Sciatic nerve (tissue), 2 donors: Measurements from ENCODE around the gene SF3B2. TPM values are rescaled to one million over a fixed set of nuclear protein-coding genes. Genes with fewer than 3 reads are reported as not detected.
"Not testable (repeated sequence)": the region's sequence is repeated elsewhere in the genome, so short reads cannot be mapped to it uniquely, and the experiment has no call there.

Experiments
- ATAC-seq: fragments of 200-7000 bp; cut with Tn5 transposase; one replicate; pipeline ENCODE4 v1.9.1; 2020; ENCODE audit warnings: mild to moderate bottlenecking, moderate library complexity
- DNase-seq: peaks from one replicate; pipeline ENCODE4 v3.0.0-alpha.2; 2020; ENCODE audit warnings: low spot score
- intact Hi-C: fragments of 100-400 bp; cut with DNase I; formaldehyde crosslinking; loops from one replicate; pipeline ENCODE4 v1.14.2; 2022
- total RNA-seq: library from RNA; stranded (reverse); fragmentation: NEBNext Ultra II Directional; extraction: Animal tissue kit (Norgen Biotek cat#: 25700); gene quantifications from one replicate; pipeline ENCODE4 v1.2.1, GENCODE V29; 2021
- donor health status: DM: no; HTN: no; CAD: no.
- donor health status: DM: no; HTN: no; CAD: no.

SF3B2 gene
- total RNA-seq, 1 donor from 2014 or later: 154 TPM

DNA sequence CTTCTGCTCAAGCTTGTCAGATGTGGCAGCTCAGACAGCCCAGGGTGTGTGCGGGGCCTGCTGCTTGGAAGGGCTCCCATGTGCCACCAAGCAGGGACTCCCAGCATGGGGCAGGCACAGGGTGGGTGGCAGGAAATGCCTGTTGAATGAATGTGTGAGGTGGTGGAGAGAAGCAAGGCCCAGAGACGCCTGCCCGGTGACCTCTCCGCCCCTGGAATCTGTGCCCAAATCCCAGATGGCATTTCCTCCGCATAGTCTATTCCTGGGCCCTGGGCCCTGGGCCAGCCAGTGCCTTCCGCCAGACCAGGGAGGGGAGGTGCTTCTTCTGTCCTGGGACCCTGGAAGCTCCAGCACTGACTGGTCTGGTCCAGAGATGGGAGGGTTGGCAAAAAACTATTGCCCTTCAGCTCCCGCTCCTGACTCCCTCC is 36.7 kb upstream of the SF3B2 start:
- DNase-seq: no peak
- ATAC-seq: no peak

GRCh38 chr11:66015936-66016792 is 36.0 kb upstream of the SF3B2 start:
- ATAC-seq (no peak), DNase-seq (no peak)

More for the DNA sequence above, 36.7 kb upstream of the SF3B2 start:
- intact Hi-C loops: no loop called here

DNA sequence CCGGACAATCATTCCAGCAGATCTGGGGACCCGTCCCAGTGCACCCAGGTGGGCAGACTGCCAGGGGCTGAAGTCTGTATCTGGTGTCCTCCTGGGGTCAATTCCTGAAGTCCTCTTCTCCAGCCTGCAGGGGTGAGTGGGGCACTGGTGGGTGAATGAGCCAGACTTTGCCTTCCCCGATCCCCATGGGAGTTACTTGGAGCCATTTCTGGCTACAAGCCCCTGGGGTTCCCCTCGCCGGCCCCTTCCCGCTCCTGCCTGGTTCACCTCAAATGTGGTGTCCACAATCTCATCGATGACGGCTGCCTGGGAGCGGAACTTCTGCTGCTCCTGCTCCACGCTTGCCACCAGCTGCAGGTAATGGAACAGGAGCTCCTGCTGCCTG is 35.4 kb upstream of the SF3B2 start:
- no peak for ATAC-seq
- DNase-seq: no peak
- intact Hi-C loops: no loop called here

More at GRCh38 chr11:66015936-66016792, 36.0 kb upstream of the SF3B2 start:
- intact Hi-C loops: no loop called here

GRCh38 chr11:66017321-66017720 is 34.8 kb upstream of the SF3B2 start:
- intact Hi-C loops: no loop called here
- DNase-seq (no peak), ATAC-seq (no peak)

- DNase-seq: no peak
- intact Hi-C loops: no loop called here
- ATAC-seq: no peak
These were observed 32.0 kb upstream of the SF3B2 start for GRCh38 chr11:66020212-66020611.

DNA sequence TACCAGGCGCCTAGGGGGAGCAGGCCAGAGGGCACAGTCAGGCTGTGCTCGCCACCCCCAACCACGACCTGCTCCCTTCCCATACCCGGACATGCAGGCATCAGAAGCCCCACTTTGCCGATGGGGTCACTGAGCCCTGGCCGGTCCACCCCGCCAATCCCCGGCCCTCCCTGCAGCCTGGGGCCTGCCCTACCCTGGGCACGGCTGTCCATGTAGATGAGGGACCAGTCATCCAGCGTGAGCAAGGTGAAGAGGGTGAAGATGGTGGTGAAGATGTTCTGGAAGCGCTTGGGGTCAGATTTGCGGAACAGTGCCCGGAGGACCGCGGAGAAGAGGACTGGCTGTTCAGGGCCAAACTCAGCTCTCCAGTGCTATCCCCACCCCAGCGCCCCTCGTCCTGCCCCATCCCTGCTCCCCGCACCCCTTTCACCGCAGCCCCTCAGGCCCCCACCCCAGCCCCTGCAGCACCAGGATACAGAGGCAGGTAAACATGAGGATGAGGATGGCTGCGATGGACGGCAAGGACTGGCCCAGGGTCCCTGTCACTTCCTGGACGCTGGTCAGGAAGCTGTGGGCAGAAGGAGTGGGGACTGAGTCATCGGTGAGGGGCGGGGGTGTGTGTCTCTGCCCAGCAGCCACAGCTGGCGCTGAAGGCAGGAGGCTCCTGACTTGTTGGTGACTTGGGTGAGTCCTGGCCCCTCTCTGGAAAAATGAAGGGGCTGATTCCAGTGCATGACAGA is 31.4 kb upstream of the SF3B2 start:
- DNase-seq (no peak), ATAC-seq (no peak)
- intact Hi-C loops: no loop called here

- peak; percentile 84 for ATAC-seq
- DNase-seq: peak; percentile 84
- intact Hi-C loops: no loop called here
These were observed 29.6 kb upstream of the SF3B2 start for GRCh38 chr11:66022401-66023185.

GRCh38 chr11:66023186-66023440 is 29.1 kb upstream of the SF3B2 start:
- intact Hi-C loops, DNase-seq, ATAC-seq: not testable (repeated sequence)

GRCh38 chr11:66026017-66026529 is 26.1 kb upstream of the SF3B2 start, which contains the start of gene CATSPER1:
Gene CATSPER1 (minus strand): TSS chr11:66026479. CDS start chr11:66026379, 100 bp downstream.
- no peak for ATAC-seq
- intact Hi-C loops: no loop called here
- no peak for DNase-seq

DNA sequence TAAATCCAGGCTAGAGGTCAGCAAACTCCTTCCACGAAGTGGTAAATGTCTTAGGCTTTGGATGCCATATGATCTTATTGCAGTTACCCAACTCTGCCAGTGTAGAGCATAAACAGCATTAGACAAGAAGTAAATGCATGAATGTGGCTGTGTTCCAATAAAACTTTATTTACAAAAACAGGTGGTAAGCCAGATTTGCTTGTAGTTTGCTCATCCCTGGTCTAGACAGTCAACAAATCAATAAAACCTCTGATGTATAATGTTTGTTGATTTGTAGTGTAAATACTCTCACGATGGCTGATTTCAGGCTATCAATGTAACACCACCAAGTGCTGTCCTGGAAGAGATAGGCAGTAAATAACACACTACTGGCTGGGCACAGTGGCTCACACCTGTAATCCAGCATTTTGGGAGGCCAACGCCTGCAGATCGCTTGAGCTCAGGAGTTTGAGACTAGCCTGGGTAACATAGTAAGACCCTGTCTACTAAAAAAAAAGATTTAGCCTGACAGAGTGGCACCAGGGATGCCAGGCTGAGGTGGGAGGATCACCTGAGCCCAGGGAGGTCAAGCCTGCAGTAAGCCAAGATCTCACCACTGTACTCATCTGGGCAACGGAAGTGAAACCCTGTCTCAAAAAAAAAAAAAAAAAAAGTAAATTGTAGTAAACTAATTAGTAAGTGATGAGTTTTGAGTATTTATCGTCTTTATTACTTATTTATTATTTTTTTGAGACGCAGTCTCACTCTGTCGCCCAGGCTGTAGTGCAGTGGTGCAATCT is 19.0 kb upstream of the SF3B2 start:
- intact Hi-C loops: no loop called here

DNA sequence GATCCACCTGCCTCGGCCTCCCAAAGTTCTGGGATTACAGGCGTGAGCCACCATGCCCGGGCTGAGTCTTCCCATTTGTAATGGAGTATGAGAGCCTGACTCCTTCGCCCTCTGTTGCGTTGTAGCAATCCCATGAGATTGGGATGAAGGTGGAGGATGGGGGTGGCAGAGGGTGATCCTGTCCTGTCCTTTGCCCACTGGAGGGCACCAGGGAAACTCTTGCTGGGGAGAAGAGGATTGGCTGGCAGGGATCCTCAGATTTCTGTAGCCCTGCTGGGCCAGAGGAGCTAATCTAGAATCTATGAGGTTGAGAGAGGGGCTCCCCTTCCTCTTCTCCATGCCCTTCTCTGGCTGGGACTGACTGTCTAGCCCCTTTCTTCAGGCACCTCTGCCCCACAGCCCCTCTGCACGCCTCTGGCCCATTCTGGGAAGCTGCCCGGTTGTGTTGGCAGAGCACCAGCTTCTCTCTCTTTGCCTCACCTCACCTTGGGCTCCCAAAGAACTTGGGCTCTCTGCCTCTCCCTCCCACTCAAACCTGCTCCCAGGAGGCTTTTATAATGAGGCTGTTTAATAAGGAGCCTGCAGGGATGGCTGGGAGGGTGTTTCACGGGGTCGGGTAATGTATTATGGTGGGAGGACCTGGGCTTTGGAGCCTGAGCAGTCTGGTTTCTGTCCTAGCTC is 16.4 kb upstream of the SF3B2 start:
- DNase-seq (no peak), ATAC-seq (no peak)
- intact Hi-C loops: no loop called here

More for the DNA sequence above, 19.0 kb upstream of the SF3B2 start:
- ATAC-seq: no peak
- no peak for DNase-seq

DNA sequence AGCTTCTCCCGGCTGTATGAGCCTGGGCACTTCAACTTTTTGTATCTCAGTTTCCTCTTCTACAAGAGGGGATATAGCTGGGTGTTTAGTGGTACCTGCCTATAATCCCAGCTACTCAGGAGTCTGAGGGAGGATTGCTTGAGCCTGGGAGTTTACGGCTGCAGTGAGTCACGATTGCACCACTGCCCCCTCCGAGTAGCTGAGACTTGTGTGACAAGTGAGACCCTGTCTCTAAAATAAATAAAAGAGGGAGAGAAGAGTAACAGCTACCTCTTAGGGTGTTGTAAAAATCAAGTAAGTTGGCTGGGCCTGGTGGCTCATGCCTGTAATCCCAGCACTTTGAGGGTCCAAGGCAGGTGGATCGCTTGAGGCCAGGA is 15.8 kb upstream of the SF3B2 start:
- intact Hi-C loops: no loop called here
- DNase-seq: no peak
- ATAC-seq: no peak

- DNase-seq (no peak), ATAC-seq (no peak)
- intact Hi-C loops: no loop called here
These were observed 14.8 kb upstream of the SF3B2 start for GRCh38 chr11:66037327-66037726.

GRCh38 chr11:66039765-66040164 is 12.4 kb upstream of the SF3B2 start:
- intact Hi-C loops: no loop called here
- ATAC-seq (no peak), DNase-seq (no peak)

DNA sequence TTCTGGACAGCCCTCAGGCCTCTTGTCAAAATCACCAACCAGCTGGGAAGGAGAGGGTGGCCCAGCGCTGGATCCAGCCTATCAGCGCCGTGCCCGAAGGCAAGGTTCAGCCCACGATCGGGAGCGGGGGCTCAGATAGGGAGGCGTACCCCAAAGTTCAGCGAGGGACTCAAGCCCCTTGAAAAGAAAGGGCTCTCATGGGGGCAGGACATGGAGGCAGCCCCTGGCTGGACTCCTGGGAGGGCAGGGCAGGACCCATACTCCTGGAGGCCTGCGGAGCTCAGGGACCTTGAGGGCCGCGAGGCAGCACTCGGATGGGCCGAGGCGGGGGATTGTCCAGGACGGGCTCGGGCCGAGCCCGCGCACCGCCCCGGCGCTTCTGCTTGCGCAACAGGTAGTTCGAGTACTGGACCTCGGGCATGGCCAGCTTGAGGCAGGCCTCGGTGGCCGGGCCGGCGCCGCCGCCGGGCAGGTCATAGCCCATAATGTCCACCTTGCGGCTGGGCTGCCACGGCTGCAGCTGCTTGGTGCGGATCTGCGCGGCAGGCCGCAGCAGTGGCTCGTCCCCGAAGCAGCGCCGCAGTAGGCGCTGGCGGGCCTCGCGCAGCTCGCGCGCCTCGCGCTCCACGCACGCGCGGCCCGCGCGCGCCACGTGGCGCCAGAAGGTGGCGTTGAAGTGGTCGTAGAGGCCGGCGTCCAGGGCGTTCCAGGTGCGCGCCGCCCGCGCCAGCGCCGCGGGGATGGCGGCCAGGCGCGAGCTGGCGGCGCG is 9.8 kb upstream of the SF3B2 start:
- no peak for ATAC-seq

DNA sequence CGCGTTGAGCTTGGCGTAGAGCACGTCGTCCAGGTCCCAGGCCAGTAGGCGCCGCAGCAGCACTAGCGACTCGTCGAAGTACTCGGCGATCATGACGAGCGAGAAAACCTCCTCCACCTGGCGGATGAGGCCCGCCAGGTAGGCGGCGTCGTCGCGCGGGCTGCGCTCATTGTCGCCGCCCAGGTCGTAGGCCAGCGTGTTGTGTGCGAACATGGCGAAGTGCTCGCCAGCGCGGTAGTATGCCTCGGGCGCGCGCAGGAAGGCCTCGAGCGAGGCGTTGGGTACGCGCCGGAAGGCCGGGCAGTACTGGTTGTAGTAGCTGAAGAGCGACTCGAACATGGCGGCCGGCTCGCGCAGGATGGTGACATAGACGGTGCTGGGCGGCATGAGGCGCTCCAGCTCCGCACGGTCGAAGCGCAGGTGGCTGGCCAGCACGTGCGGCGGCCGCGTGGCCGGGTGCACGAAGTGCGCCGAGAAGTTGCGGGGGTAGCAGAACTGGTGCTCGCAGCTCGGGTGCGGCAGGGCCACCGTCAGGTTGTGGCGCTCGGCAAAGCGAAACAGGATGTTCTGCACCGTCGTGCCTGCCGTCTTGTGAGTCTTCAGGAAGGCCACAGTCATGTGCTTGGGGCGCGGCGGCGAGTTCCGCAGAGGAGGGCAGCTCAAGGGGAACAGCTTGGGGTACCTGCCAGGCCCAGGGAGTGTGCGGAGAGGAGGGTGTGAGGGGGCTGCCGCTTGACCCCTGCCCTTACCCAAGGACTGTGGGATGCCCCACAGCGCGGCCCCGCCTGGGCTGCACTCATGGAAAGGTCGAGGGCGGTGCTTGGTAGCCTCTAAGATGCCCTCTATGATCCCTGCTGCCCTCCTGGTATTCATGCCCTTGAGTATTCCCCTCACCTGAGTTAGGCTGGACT is 8.9 kb upstream of the SF3B2 start:
- no peak for ATAC-seq
- DNase-seq: no peak
- intact Hi-C loops: no loop called here

More for the DNA sequence above, 9.8 kb upstream of the SF3B2 start:
- DNase-seq: no peak
- intact Hi-C loops: no loop called here
